GM10266 (cell line): ENCODE results near the gene CPLX3.

Experiments
- DNase-seq: peaks from one replicate; pipeline ENCODE4 v3.0.0; 2012; ENCODE audit errors: extremely low spot score
- TF ChIP-seq, protein P1 (sequence below): IDR thresholded peaks from 2 replicates; pipeline ENCODE4 v1.5.1; 2012; ENCODE audit warnings: mild to moderate bottlenecking, low read depth; ENCODE audit not compliant: control insufficient read depth, insufficient read depth; ENCODE audit errors: missing control alignments

CPLX3 gene

DNA sequence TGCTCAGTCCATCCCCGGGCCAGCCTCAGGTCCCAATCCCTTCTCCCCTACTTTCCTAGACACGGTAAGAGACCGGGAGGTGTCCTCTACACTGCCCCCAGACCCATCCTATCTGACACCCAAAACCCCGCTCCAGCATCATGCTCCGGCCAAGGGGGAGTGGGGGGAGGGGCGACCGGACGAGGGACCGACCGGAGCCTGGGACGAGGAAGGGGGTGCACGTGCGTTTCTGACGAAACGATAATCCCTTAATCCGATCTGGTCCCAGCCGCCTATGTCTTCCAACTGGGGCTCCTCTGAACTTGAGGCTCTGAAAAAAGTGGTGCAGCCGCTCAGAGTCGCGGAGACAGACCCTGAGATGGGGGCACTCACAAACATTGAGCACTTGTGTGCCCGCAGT, 494 bp downstream of the CPLX3 start:
- TF ChIP-seq, protein P1, sequence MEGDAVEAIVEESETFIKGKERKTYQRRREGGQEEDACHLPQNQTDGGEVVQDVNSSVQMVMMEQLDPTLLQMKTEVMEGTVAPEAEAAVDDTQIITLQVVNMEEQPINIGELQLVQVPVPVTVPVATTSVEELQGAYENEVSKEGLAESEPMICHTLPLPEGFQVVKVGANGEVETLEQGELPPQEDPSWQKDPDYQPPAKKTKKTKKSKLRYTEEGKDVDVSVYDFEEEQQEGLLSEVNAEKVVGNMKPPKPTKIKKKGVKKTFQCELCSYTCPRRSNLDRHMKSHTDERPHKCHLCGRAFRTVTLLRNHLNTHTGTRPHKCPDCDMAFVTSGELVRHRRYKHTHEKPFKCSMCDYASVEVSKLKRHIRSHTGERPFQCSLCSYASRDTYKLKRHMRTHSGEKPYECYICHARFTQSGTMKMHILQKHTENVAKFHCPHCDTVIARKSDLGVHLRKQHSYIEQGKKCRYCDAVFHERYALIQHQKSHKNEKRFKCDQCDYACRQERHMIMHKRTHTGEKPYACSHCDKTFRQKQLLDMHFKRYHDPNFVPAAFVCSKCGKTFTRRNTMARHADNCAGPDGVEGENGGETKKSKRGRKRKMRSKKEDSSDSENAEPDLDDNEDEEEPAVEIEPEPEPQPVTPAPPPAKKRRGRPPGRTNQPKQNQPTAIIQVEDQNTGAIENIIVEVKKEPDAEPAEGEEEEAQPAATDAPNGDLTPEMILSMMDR = no peak
- no peak for DNase-seq

DNA sequence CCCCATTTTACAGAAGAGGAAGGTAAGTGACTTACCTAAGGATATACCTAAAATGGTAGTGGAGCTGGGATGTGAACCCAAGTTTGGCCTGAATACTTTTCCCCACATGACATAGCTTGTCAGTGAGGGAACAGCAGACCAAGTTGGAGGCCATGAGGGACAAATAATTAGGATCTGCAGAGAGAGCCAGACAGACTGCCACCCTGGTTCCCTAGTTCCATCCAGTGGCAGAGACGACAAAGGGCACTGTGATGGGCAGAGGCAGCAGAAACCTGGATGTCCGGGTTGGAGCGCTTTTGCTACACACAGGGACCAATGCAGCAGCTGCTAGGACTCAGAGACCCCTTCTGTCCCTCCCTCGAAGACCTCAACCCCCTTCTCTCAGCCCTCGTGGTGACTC, 1.2 kb downstream of the CPLX3 start:
- no peak for DNase-seq
- TF ChIP-seq, protein P1 = no peak

DNA sequence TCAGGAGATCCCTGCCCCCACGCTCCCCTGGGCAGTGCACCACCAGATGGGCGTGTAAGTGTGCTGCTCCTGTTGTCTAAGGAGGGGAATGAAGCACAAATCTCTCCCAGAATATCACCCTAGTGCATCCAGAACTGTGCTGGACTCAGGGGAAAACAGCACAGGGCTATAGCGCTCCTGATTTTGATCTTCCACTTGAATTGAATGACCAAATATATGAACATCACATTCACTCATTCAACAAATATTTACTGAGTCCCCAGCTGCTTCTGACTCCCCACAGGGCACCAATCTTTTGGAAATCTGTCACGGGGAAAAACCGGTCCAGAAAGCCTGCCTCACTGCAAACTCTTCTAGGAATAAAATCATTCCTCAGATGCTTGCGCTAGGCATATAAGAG, 2.4 kb downstream of the CPLX3 start:
- no peak for DNase-seq
- TF ChIP-seq, protein P1 = no peak

DNA sequence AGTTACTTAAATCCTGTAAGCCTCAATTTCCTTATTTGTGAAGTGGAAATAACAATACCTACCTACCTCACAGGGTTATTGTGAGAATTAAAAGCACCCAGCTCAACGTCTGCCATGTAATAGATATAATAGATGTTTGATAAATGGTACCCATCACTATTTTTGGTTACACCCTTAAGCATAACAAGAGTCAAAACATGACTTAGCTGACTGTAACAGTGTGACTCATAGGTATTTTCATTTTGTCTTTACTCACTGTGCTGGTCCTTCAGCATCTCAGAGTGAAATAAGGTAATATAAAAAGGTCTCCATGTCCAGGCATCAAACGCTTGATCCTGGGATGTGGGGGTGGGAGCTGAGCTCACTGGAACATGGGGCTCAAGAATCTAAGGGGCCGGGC, 3.1 kb downstream of the CPLX3 start:
- TF ChIP-seq, protein P1 = no peak
- no peak for DNase-seq

DNA sequence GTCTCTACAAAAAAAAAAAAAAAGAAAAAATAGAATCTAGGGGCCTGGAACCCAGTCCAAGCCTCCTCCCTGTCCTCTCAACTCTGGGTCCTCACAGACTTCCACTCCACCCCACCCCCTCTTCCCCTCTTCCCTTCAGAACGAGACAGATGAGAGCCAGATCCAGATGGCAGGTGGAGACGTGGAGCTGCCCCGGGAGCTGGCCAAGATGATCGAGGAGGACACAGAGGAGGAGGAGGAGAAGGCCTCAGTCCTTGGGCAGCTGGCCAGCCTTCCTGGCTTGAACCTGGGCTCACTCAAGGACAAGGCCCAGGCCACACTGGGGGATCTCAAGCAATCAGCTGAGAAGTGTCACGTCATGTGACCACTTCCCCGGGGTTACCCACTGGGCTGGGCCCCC, 3.6 kb downstream of the CPLX3 start:
- TF ChIP-seq, protein P1 = no peak
- no peak for DNase-seq

DNA sequence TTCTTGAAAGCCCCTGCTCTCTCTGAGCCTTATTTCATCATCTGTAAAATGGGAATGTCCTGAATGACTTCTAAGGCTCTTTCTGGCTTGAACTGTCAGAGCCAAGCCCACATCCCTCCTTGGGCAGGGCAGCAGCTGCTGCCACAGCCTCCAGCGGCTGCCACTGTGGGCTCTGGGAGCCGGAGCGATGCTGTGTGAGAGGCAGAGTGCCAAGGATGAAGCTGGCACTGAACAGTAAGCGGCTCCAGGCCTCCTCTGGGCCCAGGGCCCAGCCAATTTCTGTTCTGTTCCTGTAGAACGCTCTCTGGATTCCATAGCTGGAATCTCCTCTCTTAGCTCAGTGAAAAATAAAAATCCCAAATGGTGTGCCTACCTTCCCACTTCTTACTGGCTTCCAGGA, 4.4 kb downstream of the CPLX3 start:
- TF ChIP-seq, protein P1 = no peak
- no peak for DNase-seq

DNA sequence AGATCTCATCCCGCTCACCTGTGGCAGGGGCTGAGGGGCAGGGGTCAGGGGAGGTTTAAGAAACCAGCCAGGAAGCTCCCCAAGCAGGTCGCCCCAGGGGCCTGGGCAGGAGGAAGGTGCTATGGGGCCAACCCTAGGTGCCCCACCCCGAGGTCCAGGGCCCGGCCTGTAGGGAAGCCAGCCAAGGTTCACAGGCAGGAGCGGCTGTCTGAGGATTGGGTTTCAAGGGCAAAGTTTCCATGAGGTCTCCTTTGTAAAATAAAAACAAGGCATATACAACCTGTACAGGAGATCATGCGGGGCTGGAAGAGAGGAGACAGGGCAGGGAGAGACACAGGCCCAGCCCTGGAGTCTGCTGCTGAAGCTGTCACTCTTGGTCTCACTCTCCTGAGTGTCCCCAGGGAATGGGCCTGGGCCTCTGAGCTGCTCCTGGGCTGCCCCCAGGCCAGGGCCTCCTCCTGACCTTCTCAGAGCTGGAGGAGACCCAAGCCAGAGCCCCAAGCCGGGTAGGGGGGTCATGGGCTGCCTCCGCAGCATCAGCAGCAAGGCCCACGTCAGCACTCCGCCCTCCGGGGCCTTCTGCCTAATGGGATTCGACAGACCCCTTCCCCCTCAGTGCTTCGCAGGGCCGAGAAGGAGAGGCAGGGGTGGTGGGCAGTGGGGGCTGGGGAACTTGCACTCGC, 5.5 kb downstream of the CPLX3 start:
- no peak for DNase-seq
- TF ChIP-seq, protein P1 = no peak
